HCT116 (cell line): ENCODE results near the gene ESCO1.
"Not testable (repeated sequence)": the region's sequence is repeated elsewhere in the genome, so short reads cannot be mapped to it uniquely, and the experiment has no call there.

Experiments used
- CBX3 ChIP-seq: IDR thresholded peaks from 2 replicates; pipeline ENCODE4 v1.6.1; 2012; ENCODE audit warnings: low read depth
- CEBPB ChIP-seq: IDR thresholded peaks from 2 replicates; pipeline ENCODE4 v1.6.1; 2012; ENCODE audit warnings: low read depth
- EZH2 ChIP-seq: fragments of 200-600 bp; sonication (generic); IDR thresholded peaks from 2 replicates; pipeline ENCODE4 v1.6.1; 2017; ENCODE audit warnings: antibody characterized with exemption, mixed run types
- EZH2phosphoT487 ChIP-seq: fragments of 200-600 bp; IDR thresholded peaks from 2 replicates; pipeline ENCODE4 v1.6.1; 2018; ENCODE audit warnings: antibody characterized with exemption, borderline replicate concordance
- POLR2A ChIP-seq: IDR thresholded peaks from 2 replicates; pipeline ENCODE4 v1.7.0; 2011; ENCODE audit warnings: borderline replicate concordance; ENCODE audit not compliant: insufficient read depth, insufficient read length; ENCODE audit errors: extremely low read depth
- POLR2AphosphoS5 ChIP-seq: IDR thresholded peaks from 2 replicates; pipeline ENCODE4 v1.6.1; 2011; ENCODE audit warnings: mild to moderate bottlenecking, low read depth, low read length, moderate library complexity
- SP1 ChIP-seq: IDR thresholded peaks from 2 replicates; pipeline ENCODE4 v1.6.1; 2012; ENCODE audit warnings: low read depth
- SRF ChIP-seq: IDR thresholded peaks from 2 replicates; pipeline ENCODE4 v1.6.1; 2012; ENCODE audit warnings: low read depth
- YY1 ChIP-seq: IDR thresholded peaks from 2 replicates; pipeline ENCODE4 v1.6.1; 2011; ENCODE audit warnings: low read length, low read depth, moderate library complexity, mild to moderate bottlenecking; ENCODE audit not compliant: insufficient replicate concordance; ENCODE audit errors: extremely low read depth
- TF ChIP-seq, protein P1 (sequence below), 3 experiments: fragments of 200-600 bp in 1 of 3; sonication (generic) in 1 of 3; IDR thresholded peaks in 2 of 3; conservative IDR thresholded peaks in 1 of 3; 2 replicates each; pipeline ENCODE4 v1.5.1; 2012 to 2017; ENCODE audit warnings: low read depth in 2 of 3, low read length in 2 of 3, antibody characterized with exemption in 1 of 3, borderline replicate concordance in 1 of 3, control low read depth in 1 of 3, mild to moderate bottlenecking in 1 of 3, mixed read lengths in 1 of 3, mixed run types in 1 of 3, moderate library complexity in 1 of 3; ENCODE audit not compliant: insufficient read depth in 1 of 3
- TF ChIP-seq, protein P2 (sequence below): IDR thresholded peaks from 2 replicates; pipeline ENCODE4 v1.6.1; 2012; ENCODE audit warnings: low read depth

DNA sequence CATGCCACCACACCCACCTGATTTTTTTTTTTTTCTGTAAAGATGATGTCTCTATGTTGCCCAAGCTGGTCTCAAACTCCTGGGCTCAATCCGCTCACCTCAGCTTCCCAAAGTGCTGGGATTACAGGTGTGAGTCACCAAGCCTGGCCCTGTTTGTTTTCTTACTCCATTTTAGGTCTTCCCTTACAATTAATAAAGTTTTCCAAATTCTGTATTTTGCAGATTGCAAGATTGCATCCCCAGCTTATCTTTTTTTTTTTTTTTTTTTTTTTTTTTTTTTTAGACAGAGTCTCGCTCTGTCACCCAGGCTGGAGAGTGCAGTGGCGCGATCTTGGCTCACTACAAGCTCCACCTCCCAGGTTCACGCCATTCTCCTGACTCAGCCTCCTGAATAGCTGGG lies 39.9 kb upstream of the ESCO1 start:
- TF ChIP-seq, protein P1, sequence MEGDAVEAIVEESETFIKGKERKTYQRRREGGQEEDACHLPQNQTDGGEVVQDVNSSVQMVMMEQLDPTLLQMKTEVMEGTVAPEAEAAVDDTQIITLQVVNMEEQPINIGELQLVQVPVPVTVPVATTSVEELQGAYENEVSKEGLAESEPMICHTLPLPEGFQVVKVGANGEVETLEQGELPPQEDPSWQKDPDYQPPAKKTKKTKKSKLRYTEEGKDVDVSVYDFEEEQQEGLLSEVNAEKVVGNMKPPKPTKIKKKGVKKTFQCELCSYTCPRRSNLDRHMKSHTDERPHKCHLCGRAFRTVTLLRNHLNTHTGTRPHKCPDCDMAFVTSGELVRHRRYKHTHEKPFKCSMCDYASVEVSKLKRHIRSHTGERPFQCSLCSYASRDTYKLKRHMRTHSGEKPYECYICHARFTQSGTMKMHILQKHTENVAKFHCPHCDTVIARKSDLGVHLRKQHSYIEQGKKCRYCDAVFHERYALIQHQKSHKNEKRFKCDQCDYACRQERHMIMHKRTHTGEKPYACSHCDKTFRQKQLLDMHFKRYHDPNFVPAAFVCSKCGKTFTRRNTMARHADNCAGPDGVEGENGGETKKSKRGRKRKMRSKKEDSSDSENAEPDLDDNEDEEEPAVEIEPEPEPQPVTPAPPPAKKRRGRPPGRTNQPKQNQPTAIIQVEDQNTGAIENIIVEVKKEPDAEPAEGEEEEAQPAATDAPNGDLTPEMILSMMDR (IDR thresholded peaks at IDR 0.05 in 2 of 3, conservative IDR thresholded peaks at IDR 0.05 in 1 of 3; ENCODE audit: borderline replicate concordance in 1 of 3, insufficient read depth in 1 of 3, low read depth in 2 of 3, low read length in 2 of 3): not testable (repeated sequence)
- not testable (repeated sequence) for TF ChIP-seq POLR2AphosphoS5, YY1, EZH2, CEBPB, POLR2A, SP1, EZH2phosphoT487, CBX3, SRF
- TF ChIP-seq, protein P2, sequence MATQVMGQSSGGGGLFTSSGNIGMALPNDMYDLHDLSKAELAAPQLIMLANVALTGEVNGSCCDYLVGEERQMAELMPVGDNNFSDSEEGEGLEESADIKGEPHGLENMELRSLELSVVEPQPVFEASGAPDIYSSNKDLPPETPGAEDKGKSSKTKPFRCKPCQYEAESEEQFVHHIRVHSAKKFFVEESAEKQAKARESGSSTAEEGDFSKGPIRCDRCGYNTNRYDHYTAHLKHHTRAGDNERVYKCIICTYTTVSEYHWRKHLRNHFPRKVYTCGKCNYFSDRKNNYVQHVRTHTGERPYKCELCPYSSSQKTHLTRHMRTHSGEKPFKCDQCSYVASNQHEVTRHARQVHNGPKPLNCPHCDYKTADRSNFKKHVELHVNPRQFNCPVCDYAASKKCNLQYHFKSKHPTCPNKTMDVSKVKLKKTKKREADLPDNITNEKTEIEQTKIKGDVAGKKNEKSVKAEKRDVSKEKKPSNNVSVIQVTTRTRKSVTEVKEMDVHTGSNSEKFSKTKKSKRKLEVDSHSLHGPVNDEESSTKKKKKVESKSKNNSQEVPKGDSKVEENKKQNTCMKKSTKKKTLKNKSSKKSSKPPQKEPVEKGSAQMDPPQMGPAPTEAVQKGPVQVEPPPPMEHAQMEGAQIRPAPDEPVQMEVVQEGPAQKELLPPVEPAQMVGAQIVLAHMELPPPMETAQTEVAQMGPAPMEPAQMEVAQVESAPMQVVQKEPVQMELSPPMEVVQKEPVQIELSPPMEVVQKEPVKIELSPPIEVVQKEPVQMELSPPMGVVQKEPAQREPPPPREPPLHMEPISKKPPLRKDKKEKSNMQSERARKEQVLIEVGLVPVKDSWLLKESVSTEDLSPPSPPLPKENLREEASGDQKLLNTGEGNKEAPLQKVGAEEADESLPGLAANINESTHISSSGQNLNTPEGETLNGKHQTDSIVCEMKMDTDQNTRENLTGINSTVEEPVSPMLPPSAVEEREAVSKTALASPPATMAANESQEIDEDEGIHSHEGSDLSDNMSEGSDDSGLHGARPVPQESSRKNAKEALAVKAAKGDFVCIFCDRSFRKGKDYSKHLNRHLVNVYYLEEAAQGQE: not testable (repeated sequence)
